RPMI7951 (cell line): Measurements from ENCODE around the gene OR5A2. TPM values are rescaled to one million over a fixed set of nuclear protein-coding genes. Genes with fewer than 3 reads are reported as not detected.
"Not testable (repeated sequence)": the region's sequence is repeated elsewhere in the genome, so short reads cannot be mapped to it uniquely, and the experiment has no call there.

Experiments used
- DNase-seq: peaks from one replicate; pipeline ENCODE4 v3.0.0-alpha.2; 2012; ENCODE audit warnings: low read depth
- total RNA-seq: library from RNA; depleted of rRNA; stranded (reverse); fragments of >200 nt; shearing (Covaris generic); gene quantifications from 2 replicates; pipeline ENCODE4 v1.2.3, GENCODE V29; 2014; rRNA removed

The OR5A2 gene
- total RNA-seq, 1 experiment from 2014 or later: not detected

GRCh38 chr11:59394186-59394585, 32.0 kb downstream of the OR5A2 start:
- DNase-seq: no peak

GRCh38 chr11:59380263-59381059, 45.8 kb downstream of the OR5A2 start:
- DNase-seq: no peak

- DNase-seq: not testable (repeated sequence)
These were observed 53.9 kb downstream of the OR5A2 start for GRCh38 chr11:59372324-59372723.

- DNase-seq: no peak
These were observed 57.8 kb downstream of the OR5A2 start for GRCh38 chr11:59368238-59369022.

Other genes with a start within 250 kb of the OR5A2 start
- gene MPEG1, start 213.5 kb downstream of the OR5A2 start, total RNA-seq: not detected in 2 replicates
- not detected in 2 replicates for gene OR5AN1, start 67.5 kb downstream of the OR5A2 start, total RNA-seq
- gene OR5A1, start 10.1 kb upstream of the OR5A2 start, total RNA-seq: not detected in 2 replicates
- not detected in 2 replicates for gene OR4D6, start 30.5 kb upstream of the OR5A2 start, total RNA-seq
- not detected in 2 replicates for gene OR4D10, start 46.9 kb upstream of the OR5A2 start, total RNA-seq
- not detected in 2 replicates for gene OR4D11, start 77.2 kb upstream of the OR5A2 start, total RNA-seq
- gene OR4D9, start 85.1 kb upstream of the OR5A2 start, total RNA-seq: not detected in 2 replicates
- gene OSBP, start 189.4 kb upstream of the OR5A2 start, total RNA-seq: 20.4 and 20.8 TPM in 2 replicates
- 23.9 and 39.5 TPM in 2 replicates for gene PATL1, start 242.6 kb upstream of the OR5A2 start, total RNA-seq